Placental pericyte (primary cell): ENCODE results near the gene KDM4E. TPM values are rescaled to one million over a fixed set of nuclear protein-coding genes. Genes with fewer than 3 reads are reported as not detected.

Source experiments
- total RNA-seq: library from RNA; depleted of rRNA; stranded (reverse); fragments of >200 nt; gene quantifications from 2 replicates; pipeline ENCODE4 v1.2.3, GENCODE V29; 2012

KDM4E gene
- not detected in 2 replicates for total RNA-seq

GRCh38 chr11:95024958-95025357 lies at the start of gene KDM4E:
Gene KDM4E, plus strand, starts transcription at chr11:95025258. Its CDS starts 300 bp downstream, at chr11:95025558.

GRCh38 chr11:95049122-95049521 lies 24.1 kb downstream of the KDM4E start, which contains the start of gene KDM4F:
Gene KDM4F, plus strand, starts transcription at chr11:95049422.

GRCh38 chr11:95066716-95067038 lies 41.6 kb downstream of the KDM4E start, which contains the start of gene SRSF8:
Gene SRSF8, plus strand, starts transcription at chr11:95066919. Its CDS starts 308 bp downstream, at chr11:95067227.

Other genes starting within 250 kb of the KDM4E start
- gene CWC15, start 51.7 kb upstream of the KDM4E start, total RNA-seq: 34.9 and 36.8 TPM in 2 replicates
- gene KDM4D, start 51.5 kb upstream of the KDM4E start, total RNA-seq: 0.44 and 1.9 TPM in 2 replicates
- not detected in 2 replicates for gene KDM4F, start 24.2 kb downstream of the KDM4E start, total RNA-seq
- 15.1 and 21.3 TPM in 2 replicates for gene SRSF8, start 41.7 kb downstream of the KDM4E start, total RNA-seq
- gene ENDOD1, start 64.6 kb downstream of the KDM4E start, total RNA-seq: 14.9 and 55.3 TPM in 2 replicates
- 0.72 and 1.1 TPM in 2 replicates for gene SESN3, start 205.9 kb downstream of the KDM4E start, total RNA-seq